GM21367 (cell line): ENCODE results near the gene COL28A1.

Source experiments
- ATAC-seq: cut with Tn5 transposase; IDR thresholded peaks from one replicate; pipeline ENCODE4 v1.9.1; 2021; ENCODE audit not compliant: unreplicated experiment

COL28A1 gene

GRCh38 chr7:7535691-7536090 is at the start of gene COL28A1:
TSS of gene COL28A1 (minus strand) at chr7:7535873. CDS start at chr7:7532875, 2,998 bp downstream.
- no peak for ATAC-seq

GRCh38 chr7:7584653-7585052 is 49.0 kb upstream of the COL28A1 start:
- no peak for ATAC-seq

- no peak for ATAC-seq
Measured at GRCh38 chr7:7583731-7584130, 48.1 kb upstream of the COL28A1 start.

- ATAC-seq: no peak
Measured at GRCh38 chr7:7582596-7582995, 46.9 kb upstream of the COL28A1 start.

- no peak for ATAC-seq
Measured at GRCh38 chr7:7581531-7582179, 46.0 kb upstream of the COL28A1 start.

GRCh38 chr7:7579638-7580037 is 44.0 kb upstream of the COL28A1 start:
- ATAC-seq: no peak

- ATAC-seq: peak; percentile 59
Measured at GRCh38 chr7:7577888-7578287, 42.2 kb upstream of the COL28A1 start.

GRCh38 chr7:7576344-7576743 is 40.7 kb upstream of the COL28A1 start:
- ATAC-seq: no peak

GRCh38 chr7:7573701-7574100 is 38.0 kb upstream of the COL28A1 start:
- ATAC-seq: no peak

- no peak for ATAC-seq
Measured at GRCh38 chr7:7570584-7570983, 34.9 kb upstream of the COL28A1 start.

- ATAC-seq: peak; percentile 18
Measured at GRCh38 chr7:7569615-7570014, 33.9 kb upstream of the COL28A1 start.

- peak; percentile 40 for ATAC-seq
Measured at GRCh38 chr7:7569081-7569527, 33.4 kb upstream of the COL28A1 start.

GRCh38 chr7:7568553-7568952 is 32.9 kb upstream of the COL28A1 start:
- no peak for ATAC-seq

GRCh38 chr7:7567898-7568531 is 32.3 kb upstream of the COL28A1 start:
- ATAC-seq: no peak

- peak; percentile 65 for ATAC-seq
Measured at GRCh38 chr7:7566651-7567611, 31.3 kb upstream of the COL28A1 start, which contains the start of gene MIOS. TSS of gene MIOS (plus strand) at chr7:7566884. CDS start at chr7:7572476, 5,592 bp downstream.

- peak; percentile 2 for ATAC-seq
Measured at GRCh38 chr7:7565746-7566650, 30.3 kb upstream of the COL28A1 start.

- no peak for ATAC-seq
Measured at GRCh38 chr7:7565018-7565680, 29.5 kb upstream of the COL28A1 start.

GRCh38 chr7:7564323-7564780 is 28.7 kb upstream of the COL28A1 start:
- ATAC-seq: no peak

- ATAC-seq: no peak
Measured at GRCh38 chr7:7563813-7564212, 28.1 kb upstream of the COL28A1 start.

- ATAC-seq: no peak
Measured at GRCh38 chr7:7563269-7563668, 27.6 kb upstream of the COL28A1 start.
